ENCODE data around the gene RGS12.

RGS12 gene

DNA sequence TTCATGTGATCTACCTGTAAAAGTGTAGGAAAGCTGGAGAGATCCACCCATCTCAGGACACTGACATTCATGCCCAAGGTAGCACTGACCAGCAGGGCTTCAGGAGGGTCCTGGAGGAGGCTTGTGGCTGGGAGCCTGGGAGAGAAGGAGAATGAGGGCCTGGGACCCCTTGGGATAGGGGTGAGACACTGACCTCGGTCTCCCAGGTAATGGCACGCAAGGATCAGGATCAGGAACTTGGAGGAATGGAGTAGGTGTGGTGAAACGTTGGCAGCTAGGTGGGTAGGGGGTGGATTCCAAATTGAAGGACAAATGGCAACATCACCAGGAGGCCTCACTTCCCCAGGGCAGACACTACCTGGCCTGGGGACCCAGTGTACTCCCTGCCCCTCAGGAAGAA, 12.4 kb upstream of the RGS12 start:
- DNase-seq = no peak

DNA sequence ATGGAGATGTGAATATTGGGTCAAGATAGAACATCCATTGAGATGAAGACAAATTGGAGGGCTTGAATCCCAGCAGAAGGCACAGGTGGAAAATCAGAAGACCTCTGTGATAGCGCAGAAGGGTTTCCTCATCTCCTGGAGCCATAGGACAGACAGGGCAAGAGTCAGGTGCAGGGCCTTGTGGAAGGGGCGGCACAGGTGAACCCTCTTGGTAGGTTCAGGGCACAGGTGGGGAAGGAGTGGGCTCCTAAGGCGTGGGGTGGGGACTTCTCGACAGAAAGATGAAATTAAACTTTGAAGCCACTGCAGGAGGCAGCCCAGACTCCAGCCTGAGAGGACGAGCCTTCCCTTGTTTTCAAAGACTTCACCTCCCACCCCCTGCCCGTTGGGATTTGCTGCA, 9.3 kb upstream of the RGS12 start:
- no peak for DNase-seq

DNA sequence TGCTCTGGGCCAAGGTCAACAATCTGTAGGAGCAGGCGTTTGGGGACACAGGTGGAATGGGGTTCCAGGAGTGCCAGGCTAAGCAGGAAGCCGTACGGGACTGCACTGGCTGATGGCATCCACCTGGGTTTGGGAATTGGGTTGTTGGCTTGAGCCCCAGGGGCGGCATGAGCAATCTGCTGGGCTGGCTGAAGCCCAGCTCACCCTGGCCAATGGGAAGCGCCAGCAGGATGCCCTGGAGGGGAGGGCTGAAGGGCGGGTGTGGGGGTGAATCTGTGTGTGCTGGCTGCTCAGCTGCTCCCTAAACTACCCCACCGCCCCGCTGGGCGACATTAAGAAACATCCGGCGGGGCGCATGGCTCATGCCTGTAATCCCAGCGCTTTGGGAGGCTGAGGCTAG, 8.9 kb upstream of the RGS12 start:
- DNase-seq = no peak

DNA sequence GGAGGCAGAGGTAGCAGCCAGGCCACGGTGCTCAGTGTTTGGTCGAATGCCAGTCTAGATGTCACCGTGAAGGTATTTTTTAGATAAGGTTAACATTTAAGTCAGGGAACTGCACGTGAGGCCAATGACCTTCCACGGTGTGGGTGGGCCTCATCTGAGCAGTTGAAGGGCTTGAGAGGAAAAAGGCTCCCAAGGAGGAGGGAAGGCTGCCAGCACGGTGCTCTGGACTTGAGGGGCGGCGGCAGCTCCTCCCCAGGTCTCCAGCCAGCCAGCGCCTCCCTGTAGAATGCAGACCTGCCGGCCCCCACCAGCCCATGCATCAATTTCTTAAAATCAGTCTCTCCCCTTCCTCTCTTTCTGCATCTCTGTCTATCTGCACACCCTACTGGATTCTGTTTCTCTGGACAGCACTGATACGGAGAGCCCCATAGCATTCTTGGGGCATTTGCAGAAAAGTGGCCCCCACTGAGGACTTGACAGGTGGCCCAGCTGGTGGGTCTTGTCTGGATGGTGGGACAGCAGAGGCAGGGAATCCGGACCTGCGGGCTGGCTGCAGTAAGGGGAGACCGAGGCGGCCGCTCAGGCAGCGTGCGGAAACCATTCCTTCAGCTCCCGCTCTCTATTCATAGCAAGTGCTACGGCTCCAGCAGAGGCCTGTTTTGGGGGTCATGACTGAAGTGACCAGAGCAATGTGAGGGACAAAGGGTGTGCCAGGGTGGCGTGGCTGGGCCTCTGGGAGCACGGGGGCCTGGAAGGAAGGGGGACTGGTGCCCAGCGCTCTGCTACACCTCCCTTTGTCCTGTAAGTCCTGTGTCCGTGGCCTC, 7.9 kb upstream of the RGS12 start:
- DNase-seq = no peak

DNA sequence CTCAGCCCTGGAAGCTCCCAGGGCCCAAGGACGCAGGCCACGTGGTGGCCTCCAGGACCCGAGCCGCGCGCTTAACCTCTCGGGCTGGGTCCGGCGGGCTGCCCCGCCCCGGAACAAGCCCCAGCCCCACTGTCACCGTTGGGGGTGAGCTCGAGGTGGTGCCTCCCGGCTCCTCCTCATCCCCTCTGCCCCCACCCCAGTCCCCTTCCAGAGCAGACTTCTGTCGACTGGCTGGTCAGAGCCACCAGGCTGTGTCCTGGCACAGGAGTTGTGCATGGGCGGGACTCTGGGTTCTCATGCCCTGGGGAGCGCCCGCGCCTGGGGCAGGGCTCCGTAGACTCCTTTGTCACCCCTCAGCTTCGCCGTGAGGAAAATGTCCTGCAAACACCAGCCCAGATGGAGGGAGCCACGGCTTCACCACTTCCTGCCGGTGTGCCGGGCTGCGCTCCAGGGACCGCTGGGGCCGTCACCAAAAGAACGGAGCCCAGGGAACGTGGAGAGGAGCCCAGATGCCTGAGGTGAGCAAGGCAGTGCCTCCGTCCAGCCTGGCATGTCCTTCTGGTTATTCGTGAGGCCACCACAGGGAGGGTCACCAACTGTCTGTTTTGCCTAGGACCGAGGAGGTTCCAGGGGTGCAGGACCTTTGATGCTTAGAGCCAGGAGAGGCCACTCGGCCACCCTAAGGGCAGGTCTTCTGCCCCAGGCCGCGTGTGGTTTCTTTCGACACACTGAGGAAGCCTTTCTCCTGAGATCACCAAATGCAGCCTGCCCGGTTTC, 7.1 kb upstream of the RGS12 start:
- no peak for DNase-seq

DNA sequence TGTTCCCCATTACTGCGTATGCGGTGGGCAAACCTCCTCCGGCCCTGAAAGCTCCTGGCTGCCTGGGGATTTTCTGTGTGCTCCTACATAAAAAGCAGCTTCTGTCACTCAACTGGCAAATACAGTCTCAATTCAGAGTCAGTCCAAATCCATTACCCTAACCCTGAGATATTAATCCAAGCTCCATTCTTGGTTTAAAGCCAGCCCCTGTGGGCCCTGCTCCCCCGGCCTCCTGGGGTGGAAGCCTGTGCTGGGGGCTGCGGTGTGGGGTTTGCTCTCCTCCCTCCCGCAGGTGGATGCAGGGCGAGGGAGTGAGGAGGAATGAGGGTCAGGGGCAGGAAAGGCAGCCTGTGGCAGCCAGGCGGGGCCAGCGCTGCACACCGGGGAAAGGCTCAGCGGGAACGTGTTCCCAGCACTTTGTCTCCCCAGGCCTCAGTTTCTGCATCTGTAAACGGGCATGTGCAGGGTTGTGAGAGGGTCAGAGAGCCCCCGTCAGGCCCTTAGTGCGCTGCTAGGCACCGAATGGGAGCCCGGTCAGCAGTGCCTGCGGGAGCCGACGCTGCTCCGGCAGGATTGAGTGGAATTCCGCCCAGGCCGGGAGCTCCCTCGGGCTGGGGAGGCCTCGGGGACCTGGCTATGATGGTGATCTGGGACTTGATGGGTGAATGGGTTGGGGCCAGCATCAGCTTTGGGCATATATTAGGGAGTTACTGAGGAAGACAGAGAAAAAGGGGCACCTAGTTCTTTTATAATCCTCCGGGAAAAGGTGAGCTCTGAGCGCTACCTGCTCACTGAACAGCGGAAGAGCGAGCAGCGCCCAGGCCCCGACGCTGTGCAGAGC, 6.3 kb upstream of the RGS12 start:
- no peak for DNase-seq

DNA sequence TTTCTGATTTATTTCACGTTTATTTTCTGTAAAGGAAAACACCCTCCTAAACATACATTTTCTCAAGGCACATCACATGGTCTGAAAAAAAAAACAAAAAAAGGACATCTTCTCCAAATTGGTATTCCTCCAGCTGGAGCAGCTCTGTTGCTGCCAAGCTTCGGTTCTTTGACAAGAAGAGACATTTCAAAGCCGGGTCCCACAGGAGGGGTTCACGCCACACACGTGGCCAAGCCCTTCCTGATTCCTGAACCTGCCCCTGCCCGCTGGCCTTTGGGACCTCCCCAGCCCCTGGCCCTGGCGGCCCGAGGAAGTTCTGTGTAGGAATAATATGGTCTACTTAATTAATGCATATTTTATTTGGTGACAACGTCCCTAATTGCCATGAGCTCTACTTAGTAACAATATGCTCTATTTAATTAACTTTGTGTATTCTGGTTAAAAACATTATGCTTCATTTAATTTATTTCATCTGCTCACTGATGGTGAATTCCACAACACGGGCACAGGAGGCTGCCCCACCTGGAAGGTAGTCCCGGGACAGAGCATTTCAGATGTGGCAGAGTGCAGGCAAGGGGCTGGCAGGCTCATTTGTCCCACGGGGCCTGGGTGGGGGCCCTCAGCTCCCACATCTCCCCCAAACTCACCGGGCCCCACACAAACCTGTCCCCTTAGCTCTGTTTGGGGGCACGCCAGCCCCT, 5.4 kb upstream of the RGS12 start:
- DNase-seq = no peak

DNA sequence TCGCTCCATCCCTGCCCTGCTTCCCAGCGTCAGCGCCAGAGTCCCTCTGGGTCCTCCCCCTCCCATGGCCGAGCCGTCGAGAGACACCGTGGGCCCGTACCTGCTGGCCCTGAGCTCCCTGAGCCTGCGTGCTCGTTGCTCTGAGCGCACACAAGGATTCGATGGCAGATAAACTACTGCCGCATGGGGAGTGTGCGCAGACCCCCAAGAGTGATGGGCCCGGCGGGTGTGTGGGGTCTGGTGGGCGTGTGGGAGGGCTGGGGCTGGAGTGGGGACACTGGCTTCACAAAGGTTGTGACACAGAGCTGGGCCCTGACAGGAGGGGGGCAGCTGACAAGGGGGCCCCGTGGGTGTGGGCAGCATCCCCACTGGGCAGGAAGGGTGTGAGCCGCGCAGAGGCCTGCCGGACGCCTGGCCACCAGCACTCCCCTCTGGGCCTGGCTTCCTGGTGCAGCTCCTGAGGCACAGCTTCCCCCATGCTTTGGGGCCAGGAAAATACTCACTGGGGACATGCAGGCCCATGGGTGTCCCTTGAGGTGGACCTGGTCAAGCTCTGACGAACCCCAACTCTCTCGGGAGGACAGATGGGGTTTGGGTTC, 4.8 kb upstream of the RGS12 start:
- DNase-seq = no peak

DNA sequence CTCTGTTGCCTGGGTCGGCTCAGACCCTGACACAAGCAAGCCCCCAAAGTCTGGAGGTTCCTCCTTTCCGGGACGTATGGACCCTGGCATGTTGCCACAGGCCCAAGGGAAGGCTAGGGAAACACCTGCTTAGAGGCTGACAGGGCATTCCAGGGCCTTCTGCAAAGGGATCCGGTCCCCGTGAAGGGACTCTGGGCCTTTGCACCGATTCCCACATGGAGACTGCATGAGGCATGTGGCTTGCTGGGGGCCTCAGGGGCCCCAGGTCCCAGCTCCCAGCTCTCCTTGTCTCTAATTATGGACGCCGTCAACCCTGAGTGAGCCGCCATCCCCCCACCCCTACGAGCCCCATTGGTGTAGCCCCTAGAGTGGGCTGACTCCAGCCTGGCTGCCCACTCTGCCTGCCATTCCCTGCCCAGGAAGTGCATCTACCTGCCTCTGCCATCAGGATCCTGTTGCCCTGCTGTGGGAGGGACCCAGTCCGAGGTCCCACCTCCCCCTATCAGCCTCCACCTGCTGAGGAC, 4.2 kb upstream of the RGS12 start:
- no peak for DNase-seq

DNA sequence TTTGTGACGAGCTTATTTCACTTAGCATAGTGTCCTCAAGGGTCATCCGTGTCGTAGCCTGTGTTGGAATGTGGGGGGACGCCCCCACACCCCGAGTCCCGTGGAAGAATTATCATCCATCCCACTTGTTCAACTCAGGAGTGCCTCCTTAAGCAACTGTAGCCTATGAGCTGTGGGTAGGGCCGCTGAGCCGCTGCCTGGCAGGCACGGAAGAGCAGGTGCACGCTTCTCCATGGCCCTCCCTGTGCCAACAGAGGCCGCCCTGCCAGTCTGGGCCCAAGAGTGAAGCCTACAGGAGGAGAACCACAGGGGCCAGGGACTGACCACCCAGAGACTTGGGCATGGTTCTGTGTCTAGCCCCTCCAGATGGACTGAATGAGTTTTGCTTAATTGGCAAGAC, 2.3 kb upstream of the RGS12 start:
- no peak for DNase-seq

DNA sequence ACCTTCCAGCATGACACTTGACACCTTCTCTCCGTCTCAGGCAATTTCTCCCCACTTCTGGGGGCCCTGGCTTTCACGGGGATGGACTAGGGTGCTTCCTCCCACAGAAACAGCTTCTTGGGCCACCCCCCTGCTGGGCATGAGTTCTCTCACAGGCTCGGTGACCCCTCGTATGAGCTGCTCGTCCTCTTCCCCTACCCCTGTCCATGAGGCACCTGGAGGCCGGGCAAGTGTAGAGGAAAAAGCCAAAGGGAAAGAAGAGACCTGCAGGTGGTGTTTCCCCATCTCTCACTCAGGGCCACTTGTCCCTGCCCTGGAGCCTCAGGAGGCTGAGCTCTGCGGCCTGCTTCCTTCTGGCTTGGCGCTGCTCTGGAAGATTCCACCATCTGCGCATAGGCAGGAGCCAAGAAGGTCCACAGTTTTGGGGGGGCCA, 1.9 kb upstream of the RGS12 start:
- no peak for DNase-seq

DNA sequence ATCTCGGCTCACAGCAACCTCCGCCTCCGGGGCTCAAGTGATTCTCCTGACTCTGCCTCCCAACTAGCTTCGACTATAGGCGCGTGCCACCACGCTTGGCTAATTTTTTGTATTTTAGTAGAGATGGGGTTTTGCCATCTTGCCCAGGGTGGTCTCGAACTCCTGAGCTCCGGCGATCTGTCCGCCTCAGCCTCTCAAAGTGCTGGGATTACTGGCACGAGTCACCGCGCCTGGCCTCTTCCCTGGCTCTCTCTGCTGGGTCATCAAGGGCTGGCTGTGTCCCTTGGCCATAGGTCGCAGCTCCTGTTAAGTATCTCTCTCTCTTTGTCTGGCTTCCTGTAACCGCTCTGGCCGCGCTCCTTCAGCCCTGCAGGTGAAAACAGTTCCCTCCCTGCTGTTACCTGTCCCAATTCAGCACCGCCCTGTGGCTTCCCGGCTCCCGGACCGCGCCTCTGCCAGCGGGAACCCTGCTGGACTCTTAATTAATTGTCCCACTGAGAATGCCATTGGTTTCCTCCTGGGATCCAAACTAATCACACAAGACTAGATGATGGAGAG, 1.3 kb upstream of the RGS12 start:
- DNase-seq = no peak

DNA sequence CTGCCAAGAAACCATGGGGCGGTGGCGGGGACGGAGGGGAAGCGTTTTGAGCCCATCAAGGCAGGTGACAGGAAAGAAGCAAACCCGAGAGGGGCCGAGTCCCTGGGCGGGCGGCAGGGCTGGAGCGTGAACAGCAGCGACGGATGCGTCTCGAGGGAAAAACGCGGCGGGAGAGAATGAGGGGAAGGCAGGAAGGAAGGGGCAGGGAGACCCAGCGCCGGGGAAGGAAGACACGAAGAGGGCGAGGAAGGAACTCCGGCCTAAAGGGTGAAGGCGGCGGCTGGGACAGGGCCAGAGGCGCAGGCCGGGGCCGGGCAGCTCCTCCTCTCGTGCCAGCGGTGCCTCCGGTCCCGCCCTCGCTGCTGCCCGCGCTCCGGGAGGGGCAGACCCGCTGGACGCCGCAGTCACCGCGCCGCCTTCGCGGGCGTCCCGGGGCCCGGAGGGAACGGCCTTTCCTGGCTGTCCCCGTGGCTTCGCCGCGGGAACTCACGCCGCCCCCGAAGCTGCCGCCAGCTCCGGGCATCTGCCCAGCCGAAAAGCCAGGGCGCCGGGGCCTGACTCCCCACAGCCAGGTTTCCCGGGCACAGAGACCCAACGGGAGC, 751 bp upstream of the RGS12 start:
- DNase-seq = no peak

DNA sequence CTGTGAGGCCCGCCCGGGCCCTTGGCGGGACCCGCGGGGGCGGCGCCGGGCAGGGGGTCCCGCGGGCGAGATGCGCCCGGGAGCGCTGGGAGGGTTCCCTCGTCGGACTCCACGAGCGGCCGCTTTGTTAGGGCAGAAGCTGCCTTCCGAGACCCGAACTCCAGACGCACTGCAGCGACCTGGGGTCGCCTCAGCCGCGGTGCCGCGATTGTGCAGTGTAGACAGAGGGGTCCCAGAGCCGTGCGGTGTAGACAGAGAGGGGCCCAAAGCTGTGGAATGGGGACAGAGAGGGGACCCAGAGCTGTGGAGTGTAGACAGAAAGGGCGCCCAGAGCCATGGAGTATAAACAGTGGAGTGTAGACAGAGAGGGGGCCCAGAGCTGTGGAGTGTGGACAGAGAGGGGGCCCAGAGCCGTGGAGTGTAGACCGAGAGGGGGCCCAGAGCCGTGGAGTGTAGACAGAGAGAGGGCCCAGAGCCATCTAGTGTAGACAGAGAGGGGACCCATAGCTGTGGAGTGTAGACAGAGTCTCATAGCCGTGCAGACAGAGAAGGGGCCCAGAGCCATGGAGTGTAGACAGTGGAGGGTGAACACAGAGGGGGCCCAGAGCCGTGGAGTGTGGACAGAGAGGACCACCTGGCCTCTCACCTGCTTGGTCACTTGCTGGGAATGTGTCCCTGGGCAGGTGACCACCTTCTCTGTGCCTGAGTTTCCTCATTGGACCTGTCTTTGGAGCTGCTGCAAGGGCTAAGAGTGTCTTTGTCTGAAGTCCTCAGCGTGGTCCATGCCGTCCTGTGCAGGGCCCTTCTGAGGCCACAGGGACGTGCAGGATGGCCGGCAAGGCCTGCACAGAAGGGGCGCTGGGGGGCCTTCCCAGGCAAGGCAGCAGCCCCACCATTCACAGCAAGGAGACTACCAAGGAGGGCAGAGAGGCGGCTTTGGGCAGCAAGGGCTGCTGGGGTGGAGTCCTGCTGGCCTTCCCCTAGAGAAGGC, 875 bp downstream of the RGS12 start:
- no peak for DNase-seq

DNA sequence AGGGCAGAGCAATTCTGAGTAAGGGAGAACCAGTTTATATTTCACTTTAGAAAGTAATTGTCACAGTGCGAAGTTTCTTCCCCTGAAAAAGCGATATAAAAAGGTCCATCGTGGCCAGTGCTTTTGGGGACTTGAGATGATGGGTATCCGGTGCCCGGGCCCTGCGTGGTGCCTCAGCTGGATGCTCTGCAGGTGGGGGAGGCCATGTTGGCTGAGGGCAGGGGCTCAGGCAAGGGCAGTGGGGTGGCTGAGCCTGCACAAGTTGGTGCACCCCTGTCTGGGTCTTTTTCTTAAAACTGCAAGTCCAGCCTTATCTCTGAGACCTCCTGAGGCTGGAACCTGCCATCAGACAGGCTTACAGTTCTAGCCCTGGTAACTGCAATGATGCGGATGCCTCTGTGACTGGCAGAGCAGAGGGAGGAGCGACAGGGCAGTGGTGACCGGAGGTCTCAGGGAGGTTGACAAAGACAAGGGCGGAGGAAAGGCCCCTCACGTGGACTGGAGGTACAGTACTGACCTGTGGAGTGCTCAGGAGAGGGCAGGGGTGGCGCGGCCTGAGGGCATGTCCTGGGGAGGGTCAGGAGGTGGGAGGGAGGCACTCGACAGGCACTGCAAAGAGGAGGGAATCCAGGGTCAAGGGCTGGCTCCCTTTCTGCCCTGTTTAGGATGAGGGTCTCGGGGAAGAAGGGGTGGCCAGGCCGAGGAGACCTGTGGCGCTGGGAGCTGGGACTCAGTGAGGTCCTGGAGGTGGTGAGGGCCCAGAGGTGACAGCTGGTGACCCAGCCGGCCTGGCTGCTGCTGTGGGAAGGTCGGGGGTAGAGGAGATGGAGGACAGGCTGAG, 1.8 kb downstream of the RGS12 start:
- DNase-seq = no peak

DNA sequence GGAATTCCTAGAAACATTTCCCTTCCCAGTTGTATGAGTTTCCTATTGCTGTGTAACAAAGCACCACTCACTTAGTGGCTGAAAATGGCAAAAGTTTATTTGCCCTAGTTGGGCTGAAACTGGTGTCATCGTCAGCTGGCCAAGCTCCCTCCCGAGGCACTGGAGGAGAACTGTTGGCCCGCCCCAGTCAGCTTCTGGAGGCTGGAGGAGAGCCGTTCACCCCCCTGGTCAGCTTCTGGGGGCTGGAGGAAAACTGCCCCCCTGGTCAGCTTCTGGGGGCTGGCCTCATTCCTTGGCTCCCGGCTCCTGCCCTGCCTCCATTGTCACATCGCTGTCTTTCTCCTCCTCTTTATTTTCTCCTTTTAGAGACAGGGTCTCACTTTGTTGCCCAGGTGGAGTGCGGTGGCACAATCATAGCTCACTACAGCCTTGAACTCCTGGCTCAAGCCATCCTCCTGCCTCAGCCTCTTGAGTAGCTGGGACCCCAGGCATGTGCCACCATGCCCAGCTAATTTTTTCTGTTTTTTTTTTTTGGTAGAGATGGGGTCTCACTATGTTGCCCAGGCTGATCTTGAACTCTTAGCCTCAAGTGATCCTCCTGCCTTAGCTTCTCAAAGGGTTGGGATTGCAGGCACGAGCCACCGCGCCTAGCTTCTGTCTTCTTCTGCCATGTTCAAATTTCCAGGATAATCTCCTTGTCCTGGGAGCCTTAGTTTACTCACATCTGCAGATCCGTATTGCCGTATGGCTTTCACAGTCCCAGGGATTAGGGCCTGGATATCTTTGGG, 3.2 kb downstream of the RGS12 start:
- DNase-seq = no peak

DNA sequence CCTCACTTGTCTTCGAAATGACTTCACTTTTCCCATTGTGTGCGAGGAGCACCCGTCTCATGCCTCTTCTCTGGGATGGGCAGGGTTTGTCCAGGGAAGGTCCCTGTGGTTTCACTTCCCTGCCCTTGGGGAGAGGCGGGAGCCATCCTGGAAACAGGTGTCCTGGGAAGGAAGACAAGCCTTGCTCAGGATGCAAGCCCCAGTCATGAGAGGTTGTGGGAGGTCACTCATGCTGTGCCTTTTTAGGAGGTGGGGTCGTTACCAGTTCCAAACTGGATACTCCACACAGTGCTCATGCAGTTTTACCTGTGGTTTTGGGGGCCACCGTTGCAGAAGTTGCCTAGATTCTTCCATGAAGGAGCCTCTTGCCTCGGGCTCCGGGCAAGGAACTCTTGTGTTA, 3.8 kb downstream of the RGS12 start:
- no peak for DNase-seq
